Hematopoietic multipotent progenitor cell treated with erythropoietin and hydrocortisone succinate and interleukin-3 and kit ligand, for 17 days (in vitro differentiated cells): ENCODE data around the gene CCDC88C.

Source experiments
- DNase-seq: peaks from one replicate; pipeline ENCODE4 v3.0.0-alpha.2; 2015; ENCODE audit warnings: low spot score

CCDC88C gene

DNA sequence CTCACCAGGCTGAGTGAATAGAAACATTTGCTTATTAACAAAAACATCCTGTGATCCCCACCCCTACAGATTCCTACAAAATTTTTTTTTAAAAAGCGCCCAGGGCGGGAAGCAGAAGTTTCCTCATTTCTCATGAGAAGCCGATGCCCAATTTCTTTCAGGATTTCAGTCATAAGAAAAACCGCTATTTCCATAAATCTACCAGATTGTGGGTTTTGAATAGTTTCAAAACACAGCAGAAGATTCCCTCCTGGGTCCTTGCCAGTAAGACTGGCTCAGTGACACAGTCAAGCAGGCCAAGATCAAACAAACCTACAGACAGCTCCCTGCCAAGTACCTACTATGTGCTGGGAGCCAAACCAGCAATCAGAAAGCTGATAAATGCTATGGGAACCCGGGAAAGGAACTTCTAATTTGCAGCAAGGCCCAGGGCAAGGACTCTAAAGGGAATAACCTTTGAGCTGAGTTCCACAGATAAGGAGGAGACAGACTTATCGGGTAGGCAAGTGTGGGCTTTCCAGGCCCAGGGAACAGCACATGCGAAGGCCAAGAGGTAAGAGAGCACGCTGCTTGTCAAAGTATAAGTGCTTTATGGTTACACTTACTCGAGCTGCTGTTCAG, 68.7 kb downstream of the CCDC88C start:
- peak; percentile 74 for DNase-seq

DNA sequence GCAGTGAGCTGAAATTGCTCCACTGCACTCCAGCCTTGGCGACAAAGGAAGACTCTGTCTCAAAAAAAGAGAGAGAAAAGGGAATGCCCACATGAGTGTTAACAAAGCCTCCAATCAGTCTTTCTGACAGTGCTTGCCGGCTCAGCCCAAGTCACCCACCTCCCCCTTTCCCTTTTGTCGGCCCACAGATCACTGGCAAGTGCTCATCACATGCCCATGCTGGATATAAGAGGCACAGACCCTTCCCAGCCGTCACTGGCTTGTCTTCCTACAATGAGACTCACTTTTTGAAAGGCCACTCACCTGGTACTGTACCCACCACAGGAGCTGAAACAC, 70.8 kb downstream of the CCDC88C start:
- DNase-seq: no peak

DNA sequence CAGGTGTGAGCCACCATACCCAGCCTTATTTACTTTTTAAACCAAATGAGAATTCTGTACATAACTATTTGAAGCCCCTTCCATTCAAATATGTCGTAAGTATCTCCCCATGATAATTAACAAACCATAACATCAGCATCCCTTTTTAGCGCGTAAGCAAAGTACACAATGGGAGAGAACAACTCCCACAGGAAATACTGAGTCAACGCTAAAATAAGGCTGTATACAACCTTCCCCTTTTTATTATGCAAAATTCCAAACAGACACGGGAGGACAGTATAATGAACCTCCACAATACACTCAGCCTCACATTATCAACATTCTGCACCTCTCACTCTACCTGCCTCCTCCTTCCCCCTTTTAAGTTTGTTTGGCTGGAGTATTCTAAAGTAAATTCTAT, 73.5 kb downstream of the CCDC88C start:
- DNase-seq: no peak

DNA sequence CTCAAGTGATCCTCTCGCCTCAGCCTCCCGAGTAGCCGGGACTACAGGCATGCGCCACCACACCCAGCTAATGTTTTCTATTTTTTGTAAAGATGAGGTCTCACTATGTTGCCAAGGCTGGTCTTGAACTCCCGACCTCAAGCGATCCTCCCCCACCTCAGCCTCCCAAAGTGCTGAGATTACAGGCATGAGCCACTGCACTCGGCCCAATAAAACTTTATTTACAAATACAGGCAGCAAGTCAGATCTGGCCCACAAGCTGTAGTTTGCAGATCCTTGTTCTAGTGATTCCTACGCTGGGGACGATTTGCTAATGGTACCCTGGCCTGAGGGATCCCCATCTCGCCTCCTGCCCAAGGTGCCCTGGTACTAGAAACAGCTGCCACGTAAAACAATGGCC, 74.6 kb downstream of the CCDC88C start:
- no peak for DNase-seq

DNA sequence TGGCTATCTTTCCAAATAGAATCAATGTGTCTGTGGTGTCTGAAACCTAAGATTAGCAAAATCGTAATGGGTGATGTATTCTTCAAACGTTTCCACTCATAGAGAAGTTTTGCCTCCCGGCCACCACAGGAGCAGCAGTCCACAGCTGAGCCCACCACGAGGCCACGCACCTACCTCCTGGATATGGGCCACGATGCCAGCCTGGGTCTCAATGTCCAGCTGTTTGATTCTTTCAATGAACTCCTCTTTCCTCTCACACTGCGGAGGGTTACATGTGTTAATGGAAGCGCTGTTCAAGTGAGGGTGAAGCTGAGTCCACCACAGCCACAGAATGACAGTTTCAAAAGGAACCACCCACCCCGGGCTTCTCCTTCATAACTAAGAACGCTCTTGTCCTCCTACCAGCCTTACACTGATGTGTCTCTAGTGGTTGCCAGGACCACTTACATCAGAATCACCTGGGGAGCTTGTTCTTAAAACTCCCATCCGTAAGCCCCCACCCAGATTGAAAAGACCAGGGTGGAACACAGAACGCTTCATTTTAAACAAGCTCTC, 75.3 kb downstream of the CCDC88C start:
- no peak for DNase-seq

DNA sequence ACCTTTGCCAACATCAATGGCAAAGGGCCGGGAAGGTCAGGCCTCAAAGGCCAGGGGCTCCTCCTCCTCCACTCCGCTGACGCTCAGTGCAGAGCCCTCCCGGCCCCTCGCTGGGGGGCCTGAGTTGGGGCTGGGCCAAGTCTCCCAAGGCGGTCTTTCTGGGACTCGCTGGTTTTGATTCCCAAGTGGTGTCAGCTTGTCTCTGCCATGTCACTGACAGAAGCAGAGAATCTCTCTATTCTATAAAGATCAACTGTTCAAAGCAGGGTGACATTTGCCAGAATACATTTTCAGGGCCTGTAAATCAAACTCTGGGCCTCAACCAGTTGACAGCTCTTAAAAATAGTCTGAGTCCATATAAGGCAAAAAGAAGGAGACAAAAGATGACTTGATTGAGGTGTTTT, 75.9 kb downstream of the CCDC88C start:
- DNase-seq: no peak

DNA sequence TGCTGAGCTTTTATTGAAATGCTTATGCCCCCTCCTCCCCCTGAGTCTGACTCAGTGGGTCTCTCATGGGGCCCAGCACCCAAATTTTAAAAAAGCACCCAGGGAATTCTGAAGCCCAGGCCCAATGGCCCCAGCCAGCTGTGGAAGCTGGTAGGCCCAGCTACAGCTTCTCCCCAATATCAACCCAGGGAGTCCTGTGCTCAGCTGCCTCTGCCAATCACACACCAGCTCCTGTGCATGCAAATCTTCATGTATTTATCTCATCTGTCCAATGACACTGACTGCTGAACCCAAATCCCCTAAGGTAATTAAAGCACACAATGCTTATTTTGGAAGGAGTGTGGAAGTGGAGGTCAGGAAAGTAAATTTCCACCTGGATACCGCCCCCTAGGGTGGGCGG, 76.3 kb downstream of the CCDC88C start:
- no peak for DNase-seq

DNA sequence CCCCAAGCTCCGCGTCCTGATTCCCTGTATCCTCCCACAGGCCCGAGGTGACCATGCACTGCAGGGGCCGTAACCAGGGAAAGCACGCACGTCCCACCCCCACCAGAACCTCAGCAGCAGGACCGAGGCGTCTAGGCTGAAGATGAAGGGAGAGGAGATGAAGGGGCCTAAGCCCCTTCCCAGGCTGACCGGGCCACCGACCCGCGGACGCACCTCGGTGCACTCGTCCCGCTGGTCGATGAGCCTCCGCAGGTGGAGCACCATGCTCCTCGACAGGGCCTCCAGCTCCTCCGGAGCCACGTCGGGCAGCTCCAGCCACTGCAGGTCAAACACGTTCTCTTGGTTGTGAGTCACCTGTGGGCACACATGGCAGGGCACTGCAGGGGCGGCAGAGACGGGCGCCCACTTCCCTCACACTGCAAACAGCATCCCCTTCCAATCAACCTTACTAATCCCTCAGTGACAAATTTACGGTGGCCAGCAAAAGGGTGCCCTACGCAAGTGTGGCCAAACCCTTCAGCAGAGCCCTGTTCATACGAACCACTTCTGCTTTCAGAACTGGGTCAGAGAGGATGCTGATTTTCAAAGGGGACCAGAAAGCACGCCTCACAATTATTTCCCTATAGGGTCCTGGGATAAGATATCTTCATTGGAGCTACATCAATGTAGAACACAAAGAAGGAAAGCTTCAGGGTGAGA, 77.8 kb downstream of the CCDC88C start:
- DNase-seq: no peak

DNA sequence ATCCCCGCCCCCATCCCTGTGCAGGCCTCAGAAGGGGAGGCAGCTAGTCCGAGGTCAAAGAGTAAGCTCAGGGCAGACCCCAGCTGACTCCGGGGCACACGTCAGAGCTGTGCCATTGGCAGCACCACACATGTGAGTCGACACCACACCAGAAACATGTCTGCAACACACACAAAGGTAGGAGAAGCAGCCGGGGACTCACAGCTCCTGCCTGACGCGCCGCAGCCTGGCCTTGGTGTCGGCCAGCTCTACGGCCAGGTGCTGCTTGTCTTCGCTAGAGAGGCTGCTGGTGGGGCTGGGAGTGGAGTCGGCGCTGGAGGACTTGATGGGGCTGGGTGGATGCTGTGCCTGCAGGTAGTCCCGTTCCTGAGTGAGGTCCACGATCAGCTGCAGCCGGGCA, 78.5 kb downstream of the CCDC88C start:
- DNase-seq: no peak

DNA sequence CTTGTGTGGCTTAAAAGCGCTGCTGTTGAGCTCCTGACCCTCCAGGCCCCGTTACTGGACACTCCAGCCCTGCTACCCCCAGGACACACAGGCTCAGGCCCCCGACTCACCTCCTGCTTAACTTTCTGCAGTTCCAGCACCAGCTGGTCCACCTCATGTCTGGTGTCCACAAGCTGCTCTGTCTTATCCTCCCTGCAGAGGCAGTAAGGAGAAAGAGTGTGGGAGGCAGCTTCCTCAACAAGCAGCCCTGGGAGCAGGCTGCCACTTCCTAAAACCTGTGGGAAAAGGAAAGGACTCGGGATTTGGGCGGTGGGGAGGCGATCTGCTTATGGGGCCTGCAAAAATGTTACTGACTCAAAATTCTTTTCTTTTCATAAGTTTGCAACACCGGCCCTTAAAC, 79.2 kb downstream of the CCDC88C start:
- DNase-seq: no peak

DNA sequence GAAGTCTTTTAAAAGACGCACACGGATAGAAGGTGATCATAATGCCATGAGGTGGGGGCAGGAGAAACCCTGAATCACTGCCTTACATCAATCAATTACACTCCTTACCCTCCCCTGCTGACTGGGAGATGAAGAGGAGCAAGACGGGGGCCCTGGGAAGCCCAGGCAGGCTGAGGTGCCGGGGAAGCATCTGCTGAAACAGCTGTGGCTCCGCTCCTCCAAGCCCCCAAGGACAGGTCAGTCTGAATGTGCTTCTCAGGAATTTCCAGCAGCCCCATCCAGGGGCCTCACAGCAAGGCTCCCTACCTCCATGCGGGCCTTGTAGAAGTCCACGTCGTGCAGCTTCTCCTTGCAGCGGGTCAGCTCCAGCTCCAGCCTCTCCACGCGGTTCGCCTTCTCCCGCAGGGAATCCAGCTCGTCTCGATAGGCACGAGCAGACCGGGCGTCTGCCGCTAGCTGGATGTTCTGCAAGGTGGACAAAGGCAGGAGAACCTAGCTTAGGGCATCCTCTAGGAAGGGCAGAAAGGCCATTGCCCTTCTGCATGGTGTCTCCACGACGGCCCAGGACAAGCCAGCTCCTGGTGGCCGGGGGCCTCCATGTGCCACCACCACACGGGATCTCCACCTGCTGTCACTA, 79.8 kb downstream of the CCDC88C start:
- no peak for DNase-seq

DNA sequence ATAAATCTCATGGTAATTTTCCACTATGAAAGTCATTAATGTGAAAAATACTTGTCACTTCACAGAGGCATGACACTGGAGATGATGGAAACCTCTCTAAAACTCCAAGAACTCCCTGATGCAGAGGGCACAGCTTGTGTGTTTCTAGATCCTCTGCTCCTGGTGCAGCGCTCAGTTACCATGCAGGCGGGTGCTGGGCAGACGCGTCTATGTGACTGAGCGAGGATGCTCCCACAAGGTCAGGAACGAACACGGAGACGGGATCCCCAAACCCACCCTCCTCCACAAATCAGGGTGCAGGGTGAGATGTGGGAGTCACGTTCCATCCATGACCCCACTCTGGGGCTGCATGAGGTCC, 81.5 kb downstream of the CCDC88C start:
- DNase-seq: no peak

DNA sequence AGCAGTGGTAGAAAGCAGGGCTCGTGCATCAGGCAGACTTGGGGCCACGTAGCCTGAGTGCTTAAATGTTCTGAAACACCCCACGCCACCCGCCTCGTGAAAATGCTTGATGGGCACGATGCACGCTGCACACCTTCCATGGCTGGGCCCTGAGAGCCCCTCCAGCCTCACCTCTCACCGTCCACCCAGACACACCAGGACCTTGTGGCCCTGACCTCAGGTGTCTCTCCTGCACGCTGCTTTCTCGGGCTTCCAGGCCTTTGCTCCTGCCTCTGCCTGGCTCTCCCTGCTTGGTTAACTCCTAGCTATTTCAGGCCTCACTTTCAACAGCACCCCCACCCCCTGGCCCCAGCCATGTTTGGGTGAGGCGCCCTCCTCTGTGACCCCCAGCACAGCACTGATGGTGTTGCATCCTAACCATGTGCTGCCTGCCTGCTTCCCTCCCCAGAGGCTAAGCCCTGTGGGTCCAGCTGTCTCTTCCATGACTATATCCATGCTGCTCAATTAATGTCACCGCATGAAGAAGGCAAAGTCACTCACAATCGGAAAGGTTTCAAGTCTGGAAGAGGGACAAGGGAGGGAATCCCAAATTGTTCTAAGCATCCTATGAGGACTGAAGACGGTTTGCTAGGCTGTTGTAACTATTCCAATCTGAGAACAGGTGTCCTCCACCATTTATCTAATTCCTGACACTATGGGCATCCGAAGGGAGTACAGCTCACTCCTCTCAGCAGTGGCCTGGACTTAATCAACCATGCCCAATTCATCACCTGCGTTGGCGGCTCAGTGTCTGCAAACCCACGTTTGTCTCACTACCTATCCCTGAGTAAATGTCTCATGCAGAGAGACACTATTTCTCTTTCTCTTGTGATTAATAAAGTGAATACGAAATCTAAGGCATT, 82.2 kb downstream of the CCDC88C start:
- no peak for DNase-seq

DNA sequence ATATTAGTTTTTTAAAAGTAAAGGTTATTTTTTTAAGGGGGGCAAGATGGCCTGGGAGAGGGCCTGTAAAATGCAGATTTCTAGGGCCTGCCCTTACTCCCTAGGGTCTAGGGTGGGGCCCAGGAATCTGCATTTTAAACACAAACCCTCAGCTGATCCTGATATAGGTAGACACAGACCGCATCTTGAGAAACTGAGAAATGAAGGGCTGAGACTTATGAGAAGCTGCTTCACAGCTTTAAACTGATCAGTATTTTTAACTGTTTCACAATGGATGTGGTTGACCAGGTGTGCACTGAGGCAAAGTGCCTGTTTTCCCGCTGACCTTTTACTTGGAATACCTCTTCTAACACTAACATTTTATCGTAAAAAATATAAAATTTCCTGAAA, 84.0 kb downstream of the CCDC88C start:
- no peak for DNase-seq

DNA sequence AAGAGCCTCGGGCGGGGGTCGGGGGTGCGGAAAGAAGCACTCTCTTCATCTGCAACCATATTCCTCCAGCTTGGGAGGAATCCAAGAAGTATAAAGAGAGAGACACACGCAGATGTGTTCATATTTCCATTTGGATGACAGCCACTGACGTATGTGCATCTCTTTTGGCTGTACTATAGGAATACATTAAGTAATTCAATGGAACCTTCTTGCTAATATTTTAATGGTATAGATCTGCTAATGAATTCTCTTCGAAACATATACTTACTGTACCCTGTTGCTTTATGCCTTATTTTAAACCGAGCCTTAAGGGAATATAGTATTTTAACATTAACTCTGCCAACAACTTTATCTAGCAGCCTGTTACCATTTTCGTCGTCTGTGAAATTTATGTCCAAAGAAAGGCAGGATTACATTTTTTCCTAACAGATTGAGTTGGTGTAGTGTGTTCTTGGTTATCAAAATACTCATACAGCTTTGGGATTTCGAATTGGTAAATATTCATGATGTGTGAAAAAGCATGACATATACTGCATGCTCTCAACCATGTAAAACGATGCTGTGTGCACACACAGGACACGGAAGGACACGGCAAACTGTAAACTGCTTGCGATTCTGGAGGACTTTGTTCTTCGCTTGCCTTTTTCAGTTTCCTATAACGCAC, 84.5 kb downstream of the CCDC88C start:
- DNase-seq: no peak

DNA sequence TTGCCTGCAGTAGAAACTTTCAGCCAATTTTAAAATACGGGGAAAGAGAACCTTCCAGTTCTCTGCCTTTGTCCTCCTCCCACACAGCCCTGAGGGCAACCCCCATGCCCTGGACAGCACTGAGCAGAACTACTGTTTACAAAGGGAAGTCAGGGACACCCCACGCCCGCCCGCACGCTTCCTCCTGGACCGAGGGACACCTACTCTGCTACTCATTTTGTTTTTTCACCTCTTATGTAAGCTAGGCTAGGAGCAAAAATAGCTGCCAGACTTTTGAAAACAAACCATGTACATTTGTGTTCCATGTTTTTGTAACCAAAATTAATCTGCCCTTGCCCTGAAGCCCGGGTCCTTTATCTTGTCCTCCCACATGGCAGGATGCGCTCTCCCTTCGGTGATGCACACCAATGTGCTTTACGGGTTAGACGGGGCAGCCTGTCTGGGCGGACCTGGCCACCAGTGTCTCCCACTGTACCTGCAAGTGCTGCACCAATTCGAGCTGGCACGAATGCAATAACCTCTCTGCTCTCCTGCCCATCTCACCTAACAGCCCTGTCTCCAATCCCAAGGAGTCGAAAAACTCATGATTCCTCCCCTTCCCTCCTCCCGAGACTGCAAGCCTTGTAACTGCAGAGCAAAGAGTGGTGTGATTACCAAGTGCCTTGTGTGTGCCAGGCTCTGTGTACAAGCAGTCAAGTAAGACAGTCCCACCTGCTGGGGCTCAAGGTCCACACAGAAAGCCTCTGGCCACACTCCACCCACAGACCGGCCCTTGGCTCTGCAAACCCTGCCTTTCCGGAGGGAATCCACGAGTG, 85.2 kb downstream of the CCDC88C start:
- peak; percentile 85 for DNase-seq

DNA sequence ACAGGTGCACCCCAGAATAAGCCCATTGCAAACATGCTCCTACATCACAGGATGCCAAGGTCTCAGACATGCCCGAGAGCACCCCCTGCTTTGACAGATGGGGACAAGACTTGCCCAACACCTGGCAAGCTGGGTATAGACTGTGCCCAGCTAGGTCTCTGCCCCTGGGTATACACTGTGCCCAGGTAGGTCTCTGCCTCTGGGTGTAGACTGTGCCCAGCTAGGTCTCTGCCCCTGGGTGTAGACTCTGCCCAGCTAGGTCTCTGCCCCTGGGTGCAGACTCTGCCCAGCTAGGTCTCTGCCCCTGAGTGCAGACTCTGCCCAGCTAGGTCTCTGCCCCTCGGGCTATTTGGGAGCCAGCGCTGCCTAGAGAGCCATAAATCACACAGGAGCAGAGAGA, 85.9 kb downstream of the CCDC88C start:
- peak; percentile 47 for DNase-seq

DNA sequence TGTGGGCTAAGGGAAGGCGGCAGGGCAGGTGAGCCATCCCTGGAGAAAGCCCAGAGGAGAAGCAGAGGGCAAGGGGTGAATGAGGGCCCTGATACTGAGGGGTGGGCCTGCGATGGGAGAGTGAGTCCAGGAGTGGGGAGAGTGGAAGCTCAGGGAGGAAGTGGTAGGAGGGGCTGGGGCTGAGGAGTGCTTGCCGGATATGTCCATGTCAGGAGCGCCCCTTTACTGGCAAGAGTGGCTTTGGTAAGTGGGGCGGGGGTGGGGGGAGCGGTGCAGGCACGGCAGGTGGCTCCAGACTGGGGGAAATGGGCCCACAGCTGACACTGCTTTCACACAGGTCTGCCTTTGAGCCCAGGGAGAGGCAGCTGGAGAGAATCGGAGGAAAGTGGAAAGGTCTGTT, 86.8 kb downstream of the CCDC88C start:
- no peak for DNase-seq

DNA sequence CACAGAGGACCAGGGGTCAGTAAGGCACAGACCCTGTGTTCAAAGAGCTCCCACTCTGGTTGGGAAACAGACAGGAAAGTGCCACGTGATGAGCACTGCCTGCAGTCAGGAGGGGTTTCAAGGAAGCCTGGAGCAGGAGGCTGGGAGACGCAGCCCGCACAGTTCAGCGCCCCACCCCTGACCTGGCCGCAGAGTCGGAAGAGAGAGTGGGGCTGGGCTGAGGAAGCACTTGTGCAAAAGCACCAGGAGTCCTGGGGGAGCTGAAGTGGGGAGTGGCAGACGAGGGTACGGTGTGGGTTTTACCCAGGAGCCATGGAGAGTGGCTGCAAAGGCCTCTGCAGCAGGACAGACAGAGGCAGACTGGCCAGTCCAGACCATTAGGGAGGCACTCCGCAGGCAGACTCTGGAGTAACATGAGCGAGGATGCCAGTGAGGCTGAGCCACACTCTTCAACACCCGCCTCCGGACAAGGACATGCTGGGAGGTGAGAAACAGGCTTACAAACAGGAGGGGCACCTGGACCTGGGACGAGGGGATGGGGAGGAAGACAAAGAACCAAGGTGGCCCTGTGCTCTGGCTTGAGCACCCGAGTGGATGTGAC, 87.4 kb downstream of the CCDC88C start:
- no peak for DNase-seq

DNA sequence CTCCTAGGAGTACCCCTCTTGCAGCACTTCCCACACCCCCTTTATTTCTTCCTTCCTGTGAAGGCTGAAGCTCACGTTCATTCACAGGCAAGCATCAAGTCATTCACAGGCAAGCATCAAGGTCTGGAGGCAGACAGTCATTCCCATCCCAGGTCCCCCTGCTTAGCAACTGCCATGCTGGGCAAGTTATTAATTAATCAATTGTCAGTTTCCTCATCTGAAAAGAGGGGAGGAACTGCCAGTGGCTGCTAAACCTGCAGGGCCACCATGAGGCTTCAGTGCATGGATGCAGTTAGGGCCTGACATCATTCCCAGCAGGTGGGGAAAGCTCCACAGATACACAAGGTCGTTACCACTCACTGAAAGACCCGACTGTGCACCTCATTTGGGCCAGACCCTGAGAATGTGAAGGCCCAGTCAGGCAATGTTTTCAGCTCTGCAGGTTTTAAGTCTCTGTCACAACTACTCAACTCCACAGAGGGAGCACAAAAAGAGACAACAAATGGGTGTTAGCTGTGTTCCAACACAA, 88.1 kb downstream of the CCDC88C start:
- DNase-seq: no peak
